Liver (tissue), 9 donors: Measurements from ENCODE around the gene FGF11. TPM values are rescaled to one million over a fixed set of nuclear protein-coding genes. Genes with fewer than 3 reads are reported as not detected.
"Not testable (repeated sequence)": the region's sequence is repeated elsewhere in the genome, so short reads cannot be mapped to it uniquely, and the experiment has no call there.

Experiments
- DNase-seq: peaks from one replicate; pipeline ENCODE4 v3.0.0-alpha.2; 2017; ENCODE audit warnings: low spot score
- H3K27ac ChIP-seq, 2 donors: one replicate each; pipeline ENCODE4 v1.7.0; 2013; ENCODE audit warnings: inconsistent platforms in 2 of 2, low read length in 2 of 2, control low read depth in 1 of 2, low read depth in 1 of 2, mild to moderate bottlenecking in 1 of 2
- H3K27me3 ChIP-seq, 4 donors: one replicate each; pipeline versions ENCODE4 v1.6.1 to v1.7.0; 2013; ENCODE audit warnings: low read length in 3 of 4, inconsistent platforms in 1 of 4, mild to moderate bottlenecking in 1 of 4, moderate library complexity in 1 of 4; ENCODE audit not compliant: control insufficient read depth in 4 of 4, insufficient read depth in 4 of 4
- H3K36me3 ChIP-seq, 4 donors: one replicate each; pipeline versions ENCODE4 v1.6.1 to v1.7.0; 2013; ENCODE audit warnings: low read length in 3 of 4, mild to moderate bottlenecking in 3 of 4, low read depth in 1 of 4, moderate library complexity in 1 of 4; ENCODE audit not compliant: control insufficient read depth in 4 of 4, insufficient read depth in 3 of 4
- H3K4me1 ChIP-seq, 4 donors: one replicate each; pipeline versions ENCODE4 v1.6.1 to v1.7.0; 2013; ENCODE audit warnings: low read length in 3 of 4, mild to moderate bottlenecking in 3 of 4, moderate library complexity in 1 of 4; ENCODE audit not compliant: control insufficient read depth in 4 of 4, insufficient read depth in 4 of 4
- H3K4me3 ChIP-seq, 3 donors: one replicate each; pipeline versions ENCODE4 v1.6.1 to v1.7.0; 2013; ENCODE audit warnings: low read length in 3 of 3, control low read depth in 1 of 3, low read depth in 1 of 3, mild to moderate bottlenecking in 1 of 3
- H3K9ac ChIP-seq, 2 donors: one replicate each; pipeline ENCODE4 v1.7.0; 2013; ENCODE audit warnings: low read length in 2 of 2, mild to moderate bottlenecking in 2 of 2, moderate library complexity in 2 of 2, control low read depth in 1 of 2, low read depth in 1 of 2
- H3K9me3 ChIP-seq, 4 donors: one replicate each; pipeline versions ENCODE4 v1.6.1 to v1.7.0; 2013; ENCODE audit warnings: low read length in 3 of 4; ENCODE audit not compliant: control insufficient read depth in 4 of 4
- EGR1 ChIP-seq, 2 donors: IDR thresholded peaks; 2 replicates each; pipeline ENCODE4 v1.6.1; 2016 to 2018; ENCODE audit warnings: antibody characterized with exemption in 2 of 2, low read depth in 2 of 2
- FOXA1 ChIP-seq: IDR thresholded peaks from 2 replicates; pipeline ENCODE4 v1.6.1; 2016; ENCODE audit warnings: antibody characterized with exemption
- FOXA2 ChIP-seq: IDR thresholded peaks from 2 replicates; pipeline ENCODE4 v1.6.1; 2016; ENCODE audit warnings: antibody characterized with exemption
- GABPA ChIP-seq, 2 donors: IDR thresholded peaks in 1 of 2; conservative IDR thresholded peaks in 1 of 2; 2 replicates each; pipeline ENCODE4 v1.6.1; 2016; ENCODE audit warnings: antibody characterized with exemption in 2 of 2, mild to moderate bottlenecking in 1 of 2, moderate library complexity in 1 of 2
- HNF4A ChIP-seq, 2 donors: conservative IDR thresholded peaks; 2 replicates each; pipeline ENCODE4 v1.6.1; 2016; ENCODE audit warnings: antibody characterized with exemption in 2 of 2, mild to moderate bottlenecking in 2 of 2
- HNF4G ChIP-seq: IDR thresholded peaks from 2 replicates; pipeline ENCODE4 v1.6.1; 2016; ENCODE audit warnings: antibody characterized with exemption
- JUND ChIP-seq, 2 donors: IDR thresholded peaks; 2 replicates each; pipeline ENCODE4 v1.6.1; 2016; ENCODE audit warnings: antibody characterized with exemption in 2 of 2
- NR2F2 ChIP-seq: IDR thresholded peaks from 2 replicates; pipeline ENCODE4 v1.6.1; 2016; ENCODE audit warnings: antibody characterized with exemption
- REST ChIP-seq: IDR thresholded peaks from 2 replicates; pipeline ENCODE4 v1.6.1; 2016; ENCODE audit warnings: antibody characterized with exemption, mild to moderate bottlenecking
- RXRA ChIP-seq, 2 donors: IDR thresholded peaks; 2 replicates each; pipeline ENCODE4 v1.6.1; 2017 to 2018; ENCODE audit warnings: antibody characterized with exemption in 2 of 2, mild to moderate bottlenecking in 1 of 2
- SP1 ChIP-seq: IDR thresholded peaks from 2 replicates; pipeline ENCODE4 v1.6.1; 2018; ENCODE audit warnings: antibody characterized with exemption, mild to moderate bottlenecking
- TAF1 ChIP-seq: conservative IDR thresholded peaks from 2 replicates; pipeline ENCODE4 v1.6.1; 2016; ENCODE audit warnings: antibody characterized with exemption, mild to moderate bottlenecking
- YY1 ChIP-seq: IDR thresholded peaks from 2 replicates; pipeline ENCODE4 v1.6.1; 2016; ENCODE audit warnings: antibody characterized with exemption, mild to moderate bottlenecking
- ZBTB33 ChIP-seq: IDR thresholded peaks from 2 replicates; pipeline ENCODE4 v1.6.1; 2016; ENCODE audit warnings: antibody characterized with exemption
- WGBS: extraction: QIAGEN DNeasy Blood & Tissue Kit; methylation state at CpG from one replicate; pipeline ENCODE4 v1.1.7; 2013; 5-methylcytosine and 5-hydroxymethylcytosine counted together
- polyA plus RNA-seq, 2 donors: library from polyadenylated mRNA; stranded (reverse) in 1 of 2; unstranded in 1 of 2; fragments of 200-250 nt in 1 of 2; fragments of >200 nt in 1 of 2; fragmentation: Nextera tagmentation in 1 of 2; extraction: Ambion mirVana in 1 of 2; gene quantifications; one replicate each; pipeline versions ENCODE4 v1.2.1 to v1.2.3, GENCODE V29; 2013 to 2015
- total RNA-seq, 2 donors: library from RNA; depleted of rRNA; stranded (reverse); fragments of >200 nt; gene quantifications; one replicate each; pipeline ENCODE4 v1.2.3, GENCODE V29; 2014
- TF ChIP-seq, protein P1 (sequence below): IDR thresholded peaks from 2 replicates; pipeline ENCODE4 v1.6.1; 2016; ENCODE audit warnings: antibody characterized with exemption
- TF ChIP-seq, protein P2 (sequence below): IDR thresholded peaks from 2 replicates; pipeline ENCODE4 v1.6.1; 2016; ENCODE audit warnings: antibody characterized with exemption
- TF ChIP-seq, protein P3 (sequence below): fragments of 150-350 bp; IDR thresholded peaks from 2 replicates; pipeline ENCODE4 v1.5.1; 2017; ENCODE audit warnings: improper control_type of control experiment, low read depth, low read length; ENCODE audit not compliant: missing input control
- donor health status: healthy.
- donor health status: healthy.
- donor health status: healthy.
- donor health status: healthy.
- donor health status: healthy.

Gene FGF11
- total and polyA plus RNA-seq, 4 donors: 0.17 to 0.25 (median 0.20) TPM

DNA sequence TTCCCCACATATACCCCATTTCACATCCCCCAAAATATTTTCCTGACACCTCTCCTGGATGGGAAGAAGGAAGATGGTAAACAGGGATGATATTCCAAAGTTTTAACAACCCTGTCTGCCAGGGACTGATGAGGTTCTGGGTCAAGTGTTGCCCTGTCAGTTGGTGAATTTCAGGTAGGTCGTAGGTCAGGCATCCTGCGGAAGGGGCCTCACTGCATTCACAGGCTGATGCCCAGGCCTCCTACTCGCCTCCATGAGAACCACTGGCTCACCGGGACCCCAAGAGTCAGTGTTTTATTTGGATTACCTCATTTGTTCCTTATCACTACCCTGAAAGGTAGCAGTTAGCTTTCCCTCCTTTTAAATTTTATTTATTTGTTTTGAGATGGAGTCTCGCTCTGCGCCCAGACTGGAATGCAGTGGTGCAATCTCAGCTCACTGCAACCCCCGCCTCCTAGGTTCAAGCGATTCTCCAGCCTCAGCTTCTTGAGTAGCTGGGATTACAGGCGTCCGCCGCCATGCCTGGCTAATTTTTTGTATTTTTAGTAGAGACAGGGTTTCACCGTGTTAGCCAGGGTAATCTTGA lies 29.6 kb downstream of the FGF11 start (continued):
- TF ChIP-seq, protein P1, sequence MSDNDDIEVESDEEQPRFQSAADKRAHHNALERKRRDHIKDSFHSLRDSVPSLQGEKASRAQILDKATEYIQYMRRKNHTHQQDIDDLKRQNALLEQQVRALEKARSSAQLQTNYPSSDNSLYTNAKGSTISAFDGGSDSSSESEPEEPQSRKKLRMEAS: no peak
- TF ChIP-seq SP1: no peak
- no peak for TF ChIP-seq YY1
- TF ChIP-seq EGR1 (IDR thresholded peaks at IDR 0.05; ENCODE audit: low read depth in 2 of 2): no peak

- WGBS: 86% methylated on average over 12 of the region's 12 CpGs
- H3K4me3 ChIP-seq, H3K27ac ChIP-seq: not testable (repeated sequence)
Measured at GRCh38 chr17:7469843-7470242, 30.5 kb downstream of the FGF11 start.

DNA sequence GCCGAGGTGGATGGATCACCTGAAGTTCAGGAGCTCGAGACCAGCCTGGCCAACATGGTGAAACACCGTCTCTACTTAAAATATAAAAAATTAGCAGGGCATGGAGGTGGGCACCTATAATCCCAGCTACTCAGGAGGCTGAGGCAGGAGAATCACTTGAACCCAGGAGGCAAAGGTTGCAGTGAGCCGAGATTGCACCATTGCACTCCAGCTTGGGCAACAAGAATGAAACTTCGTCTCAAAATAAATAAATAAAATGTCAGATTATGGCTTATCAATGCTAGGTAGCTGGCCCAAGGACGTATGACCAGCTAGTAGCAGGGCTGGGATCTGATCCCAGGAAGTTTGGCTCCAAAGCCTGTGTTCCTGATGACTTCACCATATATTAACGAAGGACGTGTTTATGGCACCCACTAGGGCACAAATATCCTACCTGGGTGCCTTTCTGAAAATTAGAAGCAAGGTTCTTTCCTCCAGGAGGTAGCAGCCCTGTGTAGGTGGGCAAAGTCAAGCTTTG lies 31.2 kb downstream of the FGF11 start:
- WGBS: 63% methylated on average over 8 of the region's 8 CpGs
- H3K27me3 ChIP-seq, H3K36me3 ChIP-seq, H3K9me3 ChIP-seq, DNase-seq, H3K9ac ChIP-seq, H3K27ac ChIP-seq, H3K4me3 ChIP-seq: not testable (repeated sequence)
- peaks cover 9 to 35% (median 22%) of the 10 kb centered on the region in 4 donors for H3K4me1 ChIP-seq
- TF ChIP-seq RXRA (IDR thresholded peaks at IDR 0.05) (peak in 1 of 2 donors; percentile 13), HNF4A (conservative IDR thresholded peaks at IDR 0.05) (peak; percentile 70 to 73), JUND (IDR thresholded peaks at IDR 0.05) (peak in 1 of 2 donors; percentile 27)

More at GRCh38 chr17:7469843-7470242, 30.5 kb downstream of the FGF11 start:
- peaks cover 4 to 28% (median 18%) of the 10 kb centered on the region in 4 donors for H3K4me1 ChIP-seq
- H3K9me3 ChIP-seq, DNase-seq, H3K9ac ChIP-seq, H3K36me3 ChIP-seq, H3K27me3 ChIP-seq: not testable (repeated sequence)

GRCh38 chr17:7471729-7472128 lies 32.4 kb downstream of the FGF11 start:
- DNase-seq: no peak
- peaks cover 15 to 45% (median 24%) of the 10 kb centered on the region in 4 donors for H3K4me1 ChIP-seq
- H3K27me3 ChIP-seq: no peaks in the 10 kb centered on the region
- H3K27ac ChIP-seq: no peak overlapping the region
- TF ChIP-seq HNF4G: no peak
- no peak for TF ChIP-seq JUND (IDR thresholded peaks at IDR 0.05)
- TF ChIP-seq, protein P2, sequence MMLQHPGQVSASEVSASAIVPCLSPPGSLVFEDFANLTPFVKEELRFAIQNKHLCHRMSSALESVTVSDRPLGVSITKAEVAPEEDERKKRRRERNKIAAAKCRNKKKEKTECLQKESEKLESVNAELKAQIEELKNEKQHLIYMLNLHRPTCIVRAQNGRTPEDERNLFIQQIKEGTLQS: no peak
- TF ChIP-seq GABPA (IDR thresholded peaks at IDR 0.05 in 1 of 2, conservative IDR thresholded peaks at IDR 0.05 in 1 of 2): no peak
- no peak for TF ChIP-seq SP1
- no peak for TF ChIP-seq HNF4A (conservative IDR thresholded peaks at IDR 0.05)
- TF ChIP-seq, protein P3, sequence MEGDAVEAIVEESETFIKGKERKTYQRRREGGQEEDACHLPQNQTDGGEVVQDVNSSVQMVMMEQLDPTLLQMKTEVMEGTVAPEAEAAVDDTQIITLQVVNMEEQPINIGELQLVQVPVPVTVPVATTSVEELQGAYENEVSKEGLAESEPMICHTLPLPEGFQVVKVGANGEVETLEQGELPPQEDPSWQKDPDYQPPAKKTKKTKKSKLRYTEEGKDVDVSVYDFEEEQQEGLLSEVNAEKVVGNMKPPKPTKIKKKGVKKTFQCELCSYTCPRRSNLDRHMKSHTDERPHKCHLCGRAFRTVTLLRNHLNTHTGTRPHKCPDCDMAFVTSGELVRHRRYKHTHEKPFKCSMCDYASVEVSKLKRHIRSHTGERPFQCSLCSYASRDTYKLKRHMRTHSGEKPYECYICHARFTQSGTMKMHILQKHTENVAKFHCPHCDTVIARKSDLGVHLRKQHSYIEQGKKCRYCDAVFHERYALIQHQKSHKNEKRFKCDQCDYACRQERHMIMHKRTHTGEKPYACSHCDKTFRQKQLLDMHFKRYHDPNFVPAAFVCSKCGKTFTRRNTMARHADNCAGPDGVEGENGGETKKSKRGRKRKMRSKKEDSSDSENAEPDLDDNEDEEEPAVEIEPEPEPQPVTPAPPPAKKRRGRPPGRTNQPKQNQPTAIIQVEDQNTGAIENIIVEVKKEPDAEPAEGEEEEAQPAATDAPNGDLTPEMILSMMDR: no peak
- no peak for TF ChIP-seq ZBTB33
- no peak for TF ChIP-seq FOXA1
- TF ChIP-seq NR2F2: no peak
- TF ChIP-seq YY1: no peak
- no peak for TF ChIP-seq EGR1 (IDR thresholded peaks at IDR 0.05; ENCODE audit: low read depth in 2 of 2)
- no peak for TF ChIP-seq TAF1
- no peak for TF ChIP-seq REST
- TF ChIP-seq FOXA2: no peak
- TF ChIP-seq, protein P1: no peak
- TF ChIP-seq RXRA (IDR thresholded peaks at IDR 0.05): no peak
- no peaks in the 10 kb centered on the region for H3K36me3 ChIP-seq
- no peak overlapping the region for H3K9ac ChIP-seq
- no peak overlapping the region for H3K4me3 ChIP-seq
- no peaks in the 10 kb centered on the region for H3K9me3 ChIP-seq
- 81% methylated on average over 2 of the region's 2 CpGs for WGBS
